Skeletal muscle tissue (tissue), 4 donors: ENCODE measurements around the gene GSC2. TPM values are rescaled to one million over a fixed set of nuclear protein-coding genes. Genes with fewer than 3 reads are reported as not detected.
A peak's percentile ranks its signal among the peaks of the same experiment; 100 is the strongest.

Source experiments
- H3K27ac ChIP-seq: one replicate; pipeline ENCODE4 v1.7.0; 2013; ENCODE audit warnings: mild to moderate bottlenecking, low read depth, low read length, inconsistent platforms
- H3K27me3 ChIP-seq, 3 donors: one replicate each; pipeline ENCODE4 v1.7.0; 2013; ENCODE audit warnings: low read length in 3 of 3; ENCODE audit not compliant: control insufficient read depth in 3 of 3, insufficient read depth in 3 of 3
- H3K36me3 ChIP-seq, 3 donors: one replicate each; pipeline ENCODE4 v1.7.0; 2013; ENCODE audit warnings: low read length in 3 of 3; ENCODE audit not compliant: control insufficient read depth in 3 of 3, insufficient read depth in 3 of 3
- H3K4me1 ChIP-seq, 3 donors: one replicate each; pipeline ENCODE4 v1.7.0; 2013; ENCODE audit warnings: low read length in 3 of 3, mild to moderate bottlenecking in 3 of 3; ENCODE audit not compliant: control insufficient read depth in 3 of 3, insufficient read depth in 3 of 3
- H3K4me3 ChIP-seq, 3 donors: one replicate each; pipeline ENCODE4 v1.7.0; 2013; ENCODE audit warnings: low read length in 3 of 3
- H3K9ac ChIP-seq, 3 donors: one replicate each; pipeline ENCODE4 v1.7.0; 2013; ENCODE audit warnings: low read length in 3 of 3, mild to moderate bottlenecking in 3 of 3, moderate library complexity in 2 of 3, low read depth in 1 of 3
- H3K9me3 ChIP-seq, 3 donors: one replicate each; pipeline ENCODE4 v1.7.0; 2013; ENCODE audit warnings: low read length in 3 of 3; ENCODE audit not compliant: control insufficient read depth in 3 of 3
- total RNA-seq: library from RNA; depleted of rRNA; stranded (reverse); fragments of >200 nt; gene quantifications from one replicate; pipeline ENCODE4 v1.2.3, GENCODE V29; 2014
- donor health status: Osteomylitis.

The GSC2 gene, protein sequence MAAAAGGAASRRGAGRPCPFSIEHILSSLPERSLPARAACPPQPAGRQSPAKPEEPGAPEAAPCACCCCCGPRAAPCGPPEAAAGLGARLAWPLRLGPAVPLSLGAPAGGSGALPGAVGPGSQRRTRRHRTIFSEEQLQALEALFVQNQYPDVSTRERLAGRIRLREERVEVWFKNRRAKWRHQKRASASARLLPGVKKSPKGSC
- not detected for total RNA-seq

DNA sequence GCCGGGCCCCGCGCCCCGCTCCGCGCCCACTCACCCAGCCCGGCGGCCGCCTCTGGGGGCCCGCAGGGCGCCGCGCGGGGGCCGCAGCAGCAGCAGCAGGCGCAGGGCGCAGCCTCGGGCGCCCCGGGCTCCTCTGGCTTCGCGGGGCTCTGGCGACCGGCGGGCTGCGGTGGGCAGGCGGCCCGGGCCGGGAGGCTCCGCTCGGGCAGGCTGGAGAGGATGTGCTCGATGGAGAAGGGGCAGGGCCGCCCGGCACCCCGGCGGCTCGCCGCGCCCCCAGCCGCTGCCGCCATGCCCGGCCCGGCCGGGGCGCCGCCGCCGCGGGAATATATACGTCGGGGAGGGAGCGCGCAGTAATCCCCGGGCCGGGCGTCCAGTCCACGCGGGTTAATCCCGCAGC, at the start of gene GSC2:
Gene GSC2 (minus strand): TSS at position 302 of the 400 bp plus-strand sequence. CDS start 9 bp downstream, at position 293.
- no peak within 1 kb of the TSS for H3K9ac ChIP-seq
- H3K4me3 ChIP-seq = peak within 1 kb of the TSS in 2 of 3 donors; percentile 35 to 46
- peaks cover 2 to 3% (median 2%) of the 10 kb centered on the region in 3 donors for H3K4me1 ChIP-seq
- peaks cover 55 to 57% (median 56%) of the 10 kb centered on the region in 3 donors for H3K27me3 ChIP-seq
- H3K36me3 ChIP-seq = no peaks in the 10 kb centered on the region
- H3K9me3 ChIP-seq = peaks cover 0 to 4% (median 4%) of the 10 kb centered on the region in 3 donors
- H3K27ac ChIP-seq = no peak within 1 kb of the TSS

DNA sequence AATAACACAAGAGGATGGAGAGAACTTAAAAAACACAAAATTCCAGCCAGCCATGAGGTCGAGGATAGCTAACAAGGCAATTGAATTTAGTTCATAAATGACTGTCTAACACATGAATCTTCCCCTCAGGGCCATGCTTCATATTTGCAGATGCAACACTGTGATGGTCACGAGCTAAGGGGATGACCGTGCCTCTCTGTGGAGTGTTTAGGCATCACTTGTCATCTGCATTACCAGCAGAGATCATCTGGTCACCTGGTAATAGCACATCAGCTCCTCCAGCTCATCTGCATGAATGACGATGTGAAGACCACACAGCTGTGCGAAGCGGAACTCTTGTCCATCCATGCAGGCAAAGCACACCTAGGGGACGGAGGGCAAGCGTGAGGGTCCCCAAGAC, 49.4 kb upstream of the GSC2 start:
- Histone ChIP-seq H3K27ac (no peak overlapping the region), H3K9ac (no peak overlapping the region), H3K9me3 (no peaks in the 10 kb centered on the region), H3K4me3 (no peak overlapping the region), H3K27me3 (no peaks in the 10 kb centered on the region), H3K4me1 (no peaks in the 10 kb centered on the region), H3K36me3 (peaks cover 40 to 72% (median 66%) of the 10 kb centered on the region in 3 donors)

DNA sequence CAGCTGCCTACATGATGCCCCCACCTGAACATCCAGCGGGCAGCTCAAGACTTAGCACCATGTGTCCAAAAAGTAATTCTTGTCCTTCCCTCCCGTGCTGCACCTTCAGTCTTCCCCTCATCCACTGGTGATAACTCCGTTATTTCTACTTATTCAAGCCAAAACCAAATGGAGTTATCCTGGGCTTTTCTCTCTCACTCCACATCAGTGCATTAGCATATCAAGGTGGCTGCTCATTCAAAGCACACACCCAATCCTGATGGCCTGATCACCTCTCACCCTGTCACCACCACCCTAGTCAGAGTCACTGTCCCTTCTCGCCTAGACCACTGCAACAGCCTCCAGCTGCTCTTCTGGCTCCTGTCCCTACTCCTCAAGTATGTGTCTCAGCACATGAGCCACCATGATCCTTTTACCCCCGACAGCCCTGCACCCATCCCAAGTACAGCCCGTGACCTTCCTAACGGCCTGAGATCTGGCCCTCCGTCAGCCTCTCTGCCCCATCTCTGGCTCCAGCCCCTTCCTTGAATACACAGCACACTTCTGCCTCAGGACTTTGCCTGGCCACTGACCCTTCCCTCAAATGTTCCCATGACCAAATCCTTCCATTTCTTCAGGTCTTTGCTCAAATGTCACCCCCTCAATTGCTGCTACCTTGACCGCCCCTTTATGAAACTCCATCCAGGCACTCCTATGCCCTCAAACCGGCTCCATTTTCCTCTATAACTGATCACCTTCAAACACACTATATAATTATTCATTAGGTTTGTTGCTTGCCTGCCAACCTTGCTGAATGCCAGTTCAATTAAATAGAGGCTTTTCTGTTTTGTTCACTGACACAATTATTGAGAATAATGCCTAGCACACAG, 48.1 kb upstream of the GSC2 start:
- no peak overlapping the region for H3K4me3 ChIP-seq
- H3K27me3 ChIP-seq = no peaks in the 10 kb centered on the region
- no peaks in the 10 kb centered on the region for H3K4me1 ChIP-seq
- no peaks in the 10 kb centered on the region for H3K9me3 ChIP-seq
- H3K9ac ChIP-seq = peak overlapping the region in 2 of 3 donors; percentile 33 to 57
- H3K27ac ChIP-seq = no peak overlapping the region
- H3K36me3 ChIP-seq = peaks cover 46 to 74% (median 63%) of the 10 kb centered on the region in 3 donors

DNA sequence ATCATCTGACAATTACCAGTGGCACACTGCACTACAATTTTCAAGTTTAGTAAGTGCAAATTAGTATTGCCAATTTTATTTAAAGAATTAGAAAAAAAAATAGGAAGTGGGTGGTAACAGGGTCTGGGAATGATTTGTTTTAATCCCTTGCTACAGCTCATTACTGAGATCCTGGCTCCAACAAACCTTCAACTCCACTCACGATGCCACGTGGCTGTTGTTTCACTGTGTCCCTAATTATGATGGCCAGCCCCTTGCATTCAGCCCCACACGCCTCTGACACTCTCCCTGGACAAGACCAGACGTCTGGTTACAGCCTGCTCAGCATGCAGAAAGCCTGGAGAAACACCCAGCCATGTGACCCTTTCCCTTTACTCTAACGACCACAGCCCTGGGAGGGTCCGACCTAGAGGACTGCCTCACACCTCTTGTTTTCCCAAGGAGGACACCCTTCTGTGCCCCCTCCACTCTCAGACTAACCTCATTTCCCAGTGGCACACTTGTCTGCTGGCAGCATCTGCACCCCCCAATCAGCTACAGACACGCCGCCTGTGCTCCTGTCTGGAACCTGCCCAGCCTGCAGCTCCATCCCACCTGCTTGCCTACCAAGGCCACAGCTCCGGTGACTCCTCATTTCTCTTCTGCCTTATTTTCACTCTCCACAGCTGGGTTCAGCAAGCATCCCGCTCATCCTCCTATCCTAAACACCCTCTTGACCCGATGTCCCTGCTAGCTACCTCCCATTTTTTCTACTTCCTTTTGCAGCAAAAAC, 46.9 kb upstream of the GSC2 start:
- H3K4me3 ChIP-seq = no peak overlapping the region
- H3K36me3 ChIP-seq = peaks cover 54 to 81% (median 72%) of the 10 kb centered on the region in 3 donors
- H3K9ac ChIP-seq = no peak overlapping the region
- no peaks in the 10 kb centered on the region for H3K27me3 ChIP-seq
- no peaks in the 10 kb centered on the region for H3K9me3 ChIP-seq
- H3K27ac ChIP-seq = no peak overlapping the region
- H3K4me1 ChIP-seq = no peaks in the 10 kb centered on the region

DNA sequence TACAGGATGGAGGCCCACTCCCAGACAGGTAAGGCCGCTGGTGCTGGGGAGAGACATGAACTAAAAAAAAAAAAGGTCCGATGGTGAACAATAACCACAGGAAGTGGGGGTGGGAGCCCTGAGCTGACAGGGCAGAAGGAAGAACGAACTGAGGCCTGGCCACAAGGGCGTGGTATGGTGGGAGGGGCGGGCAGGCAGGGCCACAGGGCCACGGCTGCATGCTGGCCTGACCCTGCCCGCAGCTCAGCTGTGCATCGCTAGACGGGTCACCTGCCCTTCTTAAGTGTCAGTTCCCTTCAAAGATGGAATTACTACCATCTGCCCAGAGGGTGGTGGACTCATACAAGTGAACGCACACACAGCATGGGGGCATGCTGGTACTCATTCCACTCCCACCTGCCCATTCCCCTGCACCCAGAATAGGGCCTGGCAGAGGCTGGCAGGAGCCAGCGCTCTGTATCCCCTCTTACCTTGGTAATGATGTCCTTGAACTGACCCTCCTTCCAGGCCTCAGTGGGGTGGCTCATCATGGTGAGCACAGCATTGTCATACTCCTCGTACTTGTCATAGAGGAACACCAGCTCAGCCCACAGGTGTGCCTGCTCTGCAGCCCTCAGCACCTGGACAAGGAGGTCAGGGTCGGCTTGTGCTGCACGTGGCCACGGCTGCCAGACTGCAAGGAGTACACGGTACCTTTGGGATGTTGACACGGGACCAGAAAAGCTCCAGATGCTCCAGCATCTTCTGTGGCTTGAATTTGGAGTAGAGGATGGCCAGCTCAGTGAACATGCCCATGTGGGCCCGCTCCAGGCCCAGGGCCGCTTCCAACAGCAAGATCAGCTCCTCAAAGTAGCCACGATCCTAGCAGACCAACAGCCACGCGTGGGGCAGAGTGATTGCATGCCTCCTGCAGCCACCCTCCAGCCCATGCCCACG, 46.0 kb upstream of the GSC2 start:
- Histone ChIP-seq H3K4me1 (no peaks in the 10 kb centered on the region), H3K9ac (no peak overlapping the region), H3K27me3 (no peaks in the 10 kb centered on the region), H3K4me3 (no peak overlapping the region), H3K27ac (no peak overlapping the region), H3K9me3 (no peaks in the 10 kb centered on the region), H3K36me3 (peaks cover 54 to 81% (median 72%) of the 10 kb centered on the region in 3 donors)

DNA sequence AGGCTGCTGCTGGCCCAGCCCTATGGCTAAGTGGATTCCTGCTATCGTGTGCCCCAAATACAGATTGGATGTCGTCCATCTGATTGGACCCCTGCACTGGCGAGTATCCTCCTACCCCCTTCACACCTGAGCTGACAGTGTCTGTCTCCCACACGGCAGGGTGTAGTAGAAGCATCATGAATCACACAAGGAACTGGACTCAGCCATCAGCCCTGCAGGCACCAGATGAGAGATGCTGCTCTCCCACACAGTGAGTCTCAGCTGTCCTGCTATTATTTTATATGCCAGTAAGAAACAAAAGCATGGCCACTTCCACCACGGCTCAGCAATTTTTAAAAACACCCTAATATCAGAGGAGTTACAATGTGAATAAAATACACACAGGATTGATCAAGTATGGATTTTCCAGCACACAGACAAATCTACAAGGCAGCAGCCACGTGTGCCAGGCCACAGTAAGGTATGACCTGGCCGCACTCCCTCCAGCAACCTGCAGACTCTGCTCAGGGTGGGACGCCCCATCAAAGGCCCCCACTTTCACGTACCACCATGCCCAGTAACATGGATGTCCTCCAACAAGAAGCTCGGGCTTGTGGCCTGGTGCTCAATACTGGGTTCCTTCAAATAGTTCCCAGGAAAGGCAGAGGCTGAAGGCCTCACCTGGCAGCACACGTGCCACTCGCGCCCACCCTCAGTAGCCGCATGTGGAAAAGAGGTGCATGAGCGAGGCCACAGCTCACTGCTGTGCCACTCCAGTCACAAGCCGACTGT, 44.9 kb upstream of the GSC2 start:
- Histone ChIP-seq H3K4me3 (no peak overlapping the region), H3K27me3 (no peaks in the 10 kb centered on the region), H3K9me3 (no peaks in the 10 kb centered on the region), H3K27ac (no peak overlapping the region), H3K9ac (no peak overlapping the region), H3K4me1 (no peaks in the 10 kb centered on the region), H3K36me3 (peaks cover 55 to 79% (median 72%) of the 10 kb centered on the region in 3 donors)

DNA sequence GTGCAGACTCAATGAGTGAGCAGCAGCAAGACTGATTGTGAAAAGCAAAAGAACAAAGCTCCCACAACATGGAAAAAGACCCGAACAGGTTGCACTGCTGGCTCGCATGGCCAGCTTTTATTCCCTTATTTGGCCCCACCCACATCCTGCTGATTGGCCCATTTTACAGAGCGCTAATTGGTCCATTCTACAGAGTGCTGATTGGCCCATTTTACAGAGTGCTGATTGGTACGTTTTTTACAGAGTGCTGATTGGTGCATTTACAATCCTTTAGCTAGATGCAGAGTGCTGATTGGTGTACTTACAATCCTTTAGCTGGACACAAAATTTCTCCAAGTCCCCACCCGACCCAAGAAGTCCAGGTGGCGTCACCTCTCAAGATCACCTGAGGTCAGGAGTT, 43.8 kb upstream of the GSC2 start:
- no peaks in the 10 kb centered on the region for H3K27me3 ChIP-seq
- H3K36me3 ChIP-seq = peaks cover 49 to 77% (median 63%) of the 10 kb centered on the region in 3 donors
- H3K9me3 ChIP-seq = no peaks in the 10 kb centered on the region
- no peak overlapping the region for H3K9ac ChIP-seq
- H3K4me1 ChIP-seq = no peaks in the 10 kb centered on the region
- H3K27ac ChIP-seq = no peak overlapping the region
- H3K4me3 ChIP-seq = no peak overlapping the region

DNA sequence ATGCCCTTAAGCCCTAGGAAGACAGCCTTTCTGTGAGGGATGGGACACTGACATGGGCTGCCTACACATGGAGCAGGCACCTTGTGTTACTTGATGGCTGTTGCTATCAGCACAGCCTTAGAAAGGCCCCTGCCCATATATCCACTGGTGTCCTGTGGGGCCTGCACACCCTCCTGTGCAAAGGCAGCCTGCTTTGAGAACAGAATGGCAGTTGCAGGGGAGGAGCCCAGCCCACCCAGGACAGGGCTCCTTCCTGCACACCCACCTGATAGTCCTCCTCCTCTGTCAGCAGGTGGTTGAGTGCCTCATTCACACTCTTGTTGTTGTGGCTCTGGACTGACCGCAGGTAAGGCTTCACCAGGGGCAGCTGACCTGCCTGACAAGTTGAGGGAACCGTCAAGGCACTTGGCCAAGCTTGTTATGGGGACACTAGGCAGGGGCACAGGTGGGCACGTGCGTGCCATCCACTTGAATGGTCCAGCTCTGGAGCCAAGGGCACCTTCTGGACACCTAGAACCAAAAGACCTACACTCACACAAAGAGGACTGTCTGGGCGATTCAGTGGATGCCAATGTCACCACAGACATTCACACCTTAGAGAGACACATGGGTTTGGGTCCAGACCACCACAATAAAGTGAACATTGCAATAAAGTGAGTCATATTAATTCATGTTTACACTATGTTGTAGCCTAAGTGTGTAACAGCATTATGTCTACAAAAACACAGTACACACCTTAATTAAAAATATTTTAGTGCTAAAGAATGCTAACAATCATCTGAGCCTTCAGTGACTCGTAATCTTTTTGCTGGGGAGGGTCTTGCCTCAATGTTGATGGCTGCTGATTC, 37.8 kb upstream of the GSC2 start:
- peaks cover 48 to 58% (median 52%) of the 10 kb centered on the region in 3 donors for H3K36me3 ChIP-seq
- no peak overlapping the region for H3K27ac ChIP-seq

More for the DNA sequence above, 37.8 kb upstream of the GSC2 start:
- Histone ChIP-seq H3K4me1 (no peaks in the 10 kb centered on the region), H3K9ac (no peak overlapping the region), H3K27me3 (no peaks in the 10 kb centered on the region), H3K4me3 (no peak overlapping the region), H3K9me3 (no peaks in the 10 kb centered on the region)
